Stimulated activated CD4-positive, alpha-beta T cell treated with anti-CD3 and anti-CD28 coated beads, Interleukin-4, amount 100 ng/mL, for 48 hours (primary cell): ENCODE data around the gene PHF12.
A peak's percentile ranks its signal among the peaks of the same experiment; 100 is the strongest.
"Not testable (repeated sequence)": the region's sequence is repeated elsewhere in the genome, so short reads cannot be mapped to it uniquely, and the experiment has no call there.

Source experiments
- DNase-seq, 2 donors: peaks; one replicate each; pipeline ENCODE4 v3.0.0-alpha.2; 2020; ENCODE audit warnings: low read depth in 2 of 2

Gene PHF12

GRCh38 chr17:28902819-28903545 is 48.3 kb downstream of the PHF12 start, which contains the start of gene DHRS13:
DHRS13 (minus strand) TSS chr17:28903079; CDS start chr17:28902944, 135 bp downstream.
- peak; percentile 92 to 93 for DNase-seq

- peak; percentile 49 to 51 for DNase-seq
Observed at GRCh38 chr17:28901866-28902818, 49.2 kb downstream of the PHF12 start.

GRCh38 chr17:28900986-28901726 is 50.2 kb downstream of the PHF12 start:
- no peak for DNase-seq

- no peak for DNase-seq
Observed at GRCh38 chr17:28899212-28899815, 52.0 kb downstream of the PHF12 start.

- no peak for DNase-seq
Observed at GRCh38 chr17:28898527-28898955, 52.8 kb downstream of the PHF12 start.

GRCh38 chr17:28897769-28898526 is 53.4 kb downstream of the PHF12 start:
- no peak for DNase-seq

- DNase-seq: peak; percentile 38 to 48
Observed at GRCh38 chr17:28896884-28897768, 54.2 kb downstream of the PHF12 start, which contains the start of gene FLOT2. FLOT2 (minus strand) TSS chr17:28897733; CDS start chr17:28897574, 159 bp downstream.

GRCh38 chr17:28896491-28896883 is 54.8 kb downstream of the PHF12 start:
- DNase-seq: no peak

- no peak for DNase-seq
Observed at GRCh38 chr17:28895794-28896447, 55.4 kb downstream of the PHF12 start.

- DNase-seq: not testable (repeated sequence)
Observed at GRCh38 chr17:28893248-28894183, 57.8 kb downstream of the PHF12 start.

- DNase-seq: no peak
Observed at GRCh38 chr17:28892024-28892423, 59.3 kb downstream of the PHF12 start.

GRCh38 chr17:28891201-28891600 is 60.1 kb downstream of the PHF12 start:
- DNase-seq: no peak

- no peak for DNase-seq
Observed at GRCh38 chr17:28889996-28890395, 61.3 kb downstream of the PHF12 start.

GRCh38 chr17:28888832-28889231 is 62.5 kb downstream of the PHF12 start:
- no peak for DNase-seq

- no peak for DNase-seq
Observed at GRCh38 chr17:28887871-28888471, 63.3 kb downstream of the PHF12 start.

GRCh38 chr17:28885951-28886350 is 65.4 kb downstream of the PHF12 start:
- DNase-seq: no peak

GRCh38 chr17:28885363-28885762 is 66.0 kb downstream of the PHF12 start:
- DNase-seq: no peak
